Gastrocnemius medialis (tissue), 4 donors: ENCODE measurements around the gene LRRC75B. TPM values are rescaled to one million over a fixed set of nuclear protein-coding genes. Genes with fewer than 3 reads are reported as not detected.

ENCODE experiments used
- ATAC-seq, 2 donors: fragments of 150-250 bp; one replicate each; pipeline ENCODE4 v1.9.1; 2016
- DNase-seq, 2 donors: peaks; one replicate each; pipeline ENCODE4 v3.0.0-alpha.2; 2019
- H3K27ac ChIP-seq, 4 donors: fragments of 200-600 bp; sonication (generic); 1 replicate in 1 of 4; 2 replicates in 3 of 4; pipeline ENCODE4 v1.5.1; 2016 to 2018; ENCODE audit warnings: mild to moderate bottlenecking in 2 of 4, moderate library complexity in 1 of 4
- H3K27me3 ChIP-seq, 3 donors: fragments of 200-600 bp; sonication (generic) in 2 of 3; 1 replicate in 1 of 3; 2 replicates in 2 of 3; pipeline versions ENCODE4 v1.5.1 to v1.6.0; 2016 to 2019; ENCODE audit warnings: mild to moderate bottlenecking in 1 of 3, moderate library complexity in 1 of 3
- H3K36me3 ChIP-seq, 2 donors: fragments of 200-600 bp; sonication (generic) in 1 of 2; one replicate each; pipeline ENCODE4 v1.5.1; 2017 to 2018
- H3K4me1 ChIP-seq, 2 donors: fragments of 200-600 bp; sonication (generic) in 1 of 2; one replicate each; pipeline ENCODE4 v1.5.1; 2016 to 2017; ENCODE audit warnings: mild to moderate bottlenecking in 2 of 2
- H3K4me3 ChIP-seq, 4 donors: fragments of 200-600 bp; sonication (generic) in 3 of 4; 1 replicate in 1 of 4; 2 replicates in 3 of 4; pipeline ENCODE4 v1.5.1; 2016 to 2019; ENCODE audit warnings: mild to moderate bottlenecking in 2 of 4
- H3K9me3 ChIP-seq, 3 donors: fragments of 200-600 bp; sonication (generic) in 2 of 3; 1 replicate in 1 of 3; 2 replicates in 2 of 3; pipeline ENCODE4 v1.5.1; 2016 to 2019
- CTCF ChIP-seq, 5 experiments: fragments of 450-650 bp in 3 of 5; fragments of 200-600 bp in 2 of 5; sonication (generic) in 2 of 5; IDR thresholded peaks in 4 of 5; conservative IDR thresholded peaks in 1 of 5; 1 replicate in 4 of 5; 2 replicates in 1 of 5; pipeline ENCODE4 v1.5.1; 2016 to 2019; ENCODE audit warnings: antibody characterized with exemption in 5 of 5, mild to moderate bottlenecking in 3 of 5, moderate library complexity in 3 of 5
- POLR2A ChIP-seq, 2 donors: fragments of 450-650 bp; IDR thresholded peaks; one replicate each; pipeline ENCODE4 v1.6.1; 2017; ENCODE audit warnings: antibody characterized with exemption in 2 of 2, mild to moderate bottlenecking in 2 of 2, moderate library complexity in 2 of 2
- in situ Hi-C, 4 donors: fragments of 200-750 bp; cut with MboI; loops; one replicate each; pipeline versions ENCODE4 v1.15.0 to v1.8.0; 2017; ENCODE audit warnings: low sequenced_read_pairs in 4 of 4
- intact Hi-C: fragments of 100-400 bp; cut with DNase I; formaldehyde crosslinking; loops from one replicate; pipeline ENCODE4 v1.15.1; 2023; ENCODE audit warnings: low total_unique reads
- total RNA-seq, 4 donors: library from RNA; depleted of rRNA; stranded (reverse); fragments of >200 nt; gene quantifications; one replicate each; pipeline versions ENCODE4 v1.1.0 to v1.2.3, GENCODE V29; 2016

The LRRC75B gene
- total RNA-seq, 4 donors from 2014 or later = 1.9 to 3.4 (median 2.8) TPM

GRCh38 chr22:24585927-24586546 lies 6.8 kb downstream of the LRRC75B start:
- no peak overlapping the region for H3K27ac ChIP-seq
- no peak for TF ChIP-seq CTCF (IDR thresholded peaks at IDR 0.05 in 4 of 5, conservative IDR thresholded peaks at IDR 0.05 in 1 of 5)
- TF ChIP-seq POLR2A (IDR thresholded peaks at IDR 0.05) = no peak
- intact Hi-C loops = no loop called here
- in situ Hi-C loops = no loop called here
- no peak for ATAC-seq
- no peaks in the 10 kb centered on the region for H3K9me3 ChIP-seq
- H3K4me3 ChIP-seq = no peak overlapping the region
- DNase-seq = no peak
- H3K36me3 ChIP-seq = no peaks in the 10 kb centered on the region
- no peaks in the 10 kb centered on the region for H3K4me1 ChIP-seq
- H3K27me3 ChIP-seq = no peaks in the 10 kb centered on the region

GRCh38 chr22:24585461-24585860 lies 7.4 kb downstream of the LRRC75B start:
- in situ Hi-C loops (no loop called here), intact Hi-C loops (no loop called here)
- Histone ChIP-seq H3K9me3 (no peaks in the 10 kb centered on the region), H3K4me1 (no peaks in the 10 kb centered on the region), H3K4me3 (no peak overlapping the region), H3K27ac (no peak overlapping the region), H3K27me3 (no peaks in the 10 kb centered on the region), H3K36me3 (no peaks in the 10 kb centered on the region)
- TF ChIP-seq CTCF (IDR thresholded peaks at IDR 0.05 in 4 of 5, conservative IDR thresholded peaks at IDR 0.05 in 1 of 5) (no peak), POLR2A (IDR thresholded peaks at IDR 0.05) (no peak)
- no peak for ATAC-seq
- DNase-seq = no peak

GRCh38 chr22:24584871-24585411 lies 7.9 kb downstream of the LRRC75B start:
- in situ Hi-C loops = no loop called here
- DNase-seq (no peak), ATAC-seq (no peak)
- Histone ChIP-seq H3K4me3 (no peak overlapping the region), H3K27me3 (no peaks in the 10 kb centered on the region), H3K4me1 (no peaks in the 10 kb centered on the region), H3K27ac (no peak overlapping the region), H3K36me3 (no peaks in the 10 kb centered on the region), H3K9me3 (no peaks in the 10 kb centered on the region)
- intact Hi-C loops = no loop called here
- no peak for TF ChIP-seq POLR2A (IDR thresholded peaks at IDR 0.05)

GRCh38 chr22:24584166-24584790 lies 8.6 kb downstream of the LRRC75B start:
- H3K27me3 ChIP-seq = no peaks in the 10 kb centered on the region
- H3K36me3 ChIP-seq = no peaks in the 10 kb centered on the region
- no peaks in the 10 kb centered on the region for H3K4me1 ChIP-seq
- DNase-seq (no peak), ATAC-seq (no peak)
- no peaks in the 10 kb centered on the region for H3K9me3 ChIP-seq
- no peak overlapping the region for H3K4me3 ChIP-seq
- no peak overlapping the region for H3K27ac ChIP-seq
- intact Hi-C loops = no loop called here
- TF ChIP-seq CTCF (IDR thresholded peaks at IDR 0.05 in 4 of 5, conservative IDR thresholded peaks at IDR 0.05 in 1 of 5) (no peak), POLR2A (IDR thresholded peaks at IDR 0.05) (no peak)
- in situ Hi-C loops = no loop called here

GRCh38 chr22:24583221-24584165 lies 9.4 kb downstream of the LRRC75B start:
- Histone ChIP-seq H3K27ac (no peak overlapping the region), H3K36me3 (no peaks in the 10 kb centered on the region), H3K9me3 (no peaks in the 10 kb centered on the region), H3K27me3 (no peaks in the 10 kb centered on the region), H3K4me1 (no peaks in the 10 kb centered on the region), H3K4me3 (no peak overlapping the region)
- in situ Hi-C loops (no loop called here), intact Hi-C loops (no loop called here)
- no peak for ATAC-seq
- TF ChIP-seq CTCF (IDR thresholded peaks at IDR 0.05 in 4 of 5, conservative IDR thresholded peaks at IDR 0.05 in 1 of 5) = no peak
- no peak for TF ChIP-seq POLR2A (IDR thresholded peaks at IDR 0.05)
- DNase-seq = no peak
